HepG2 (cell line): ENCODE data around the gene FDXACB1. TPM values are rescaled to one million over a fixed set of nuclear protein-coding genes. Genes with fewer than 3 reads are reported as not detected.

ENCODE experiments used
- FOXC1 ChIP-seq: sonication (generic); formaldehyde crosslinking; IDR thresholded peaks from 2 replicates; pipeline ENCODE4 v1.8.0; 2022; ENCODE audit warnings: mild to moderate bottlenecking, missing genetic modification reagents, borderline replicate concordance
- FOXK1 ChIP-seq: sonication (generic); formaldehyde crosslinking; IDR thresholded peaks from 2 replicates; pipeline ENCODE4 v1.4.0; 2020; ENCODE audit warnings: low read depth, missing genetic modification reagents, borderline replicate concordance
- GATA4 ChIP-seq: sonication (generic); IDR thresholded peaks from 2 replicates; pipeline ENCODE4 v1.6.1; 2016; ENCODE audit warnings: antibody characterized with exemption, low read depth, borderline replicate concordance
- KAT8 ChIP-seq: IDR thresholded peaks from 2 replicates; pipeline ENCODE4 v1.6.1; 2016; ENCODE audit warnings: missing genetic modification reagents, missing compliant biosample characterization
- MAFG ChIP-seq: sonication (generic); formaldehyde crosslinking; IDR thresholded peaks from 2 replicates; pipeline ENCODE4 v1.5.1; 2020; ENCODE audit warnings: mild to moderate bottlenecking, missing genetic modification reagents
- MEIS1 ChIP-seq: sonication (generic); formaldehyde crosslinking; IDR thresholded peaks from 2 replicates; pipeline ENCODE4 v1.9.0; 2021; ENCODE audit warnings: mild to moderate bottlenecking, missing genetic modification reagents, moderate library complexity, borderline replicate concordance
- NFYC ChIP-seq: IDR thresholded peaks from 2 replicates; pipeline ENCODE4 v1.6.1; 2016; ENCODE audit warnings: missing genetic modification reagents, missing compliant biosample characterization
- SIX1 ChIP-seq: sonication (generic); formaldehyde crosslinking; IDR thresholded peaks from 2 replicates; pipeline ENCODE4 v1.4.0; 2020; ENCODE audit warnings: missing genetic modification reagents, borderline replicate concordance
- TOPORS ChIP-seq: sonication (generic); formaldehyde crosslinking; IDR thresholded peaks from 2 replicates; pipeline ENCODE4 v1.8.0; 2023; ENCODE audit warnings: mild to moderate bottlenecking, missing genetic modification reagents
- U2AF1 ChIP-seq: fragments of 200-400 bp; formaldehyde crosslinking; optimal IDR thresholded peaks from 2 replicates; pipeline ENCODE3; 2017; ENCODE audit warnings: mild to moderate bottlenecking, low read depth, low read length
- ZHX2 ChIP-seq, 2 experiments: sonication (generic) in 1 of 2; formaldehyde crosslinking in 1 of 2; IDR thresholded peaks; 2 replicates each; pipeline versions ENCODE4 v1.6.1 to v1.9.0; 2014 to 2022; ENCODE audit warnings: antibody characterized with exemption in 1 of 2, borderline replicate concordance in 1 of 2, inconsistent platforms in 1 of 2, low read depth in 1 of 2, missing genetic modification reagents in 1 of 2
- ZNF205 ChIP-seq: IDR thresholded peaks from 2 replicates; pipeline ENCODE4 v1.6.1; 2018; ENCODE audit warnings: missing biosample characterization, missing genetic modification reagents
- ZNF274 ChIP-seq: sonication (generic); formaldehyde crosslinking; IDR thresholded peaks from 2 replicates; pipeline ENCODE4 v1.5.1; 2020; ENCODE audit warnings: mild to moderate bottlenecking, missing genetic modification reagents
- ZNF337 ChIP-seq: sonication (generic); formaldehyde crosslinking; IDR thresholded peaks from 2 replicates; pipeline ENCODE4 v1.5.1; 2020; ENCODE audit warnings: missing genetic modification reagents, low read depth, mild to moderate bottlenecking, borderline replicate concordance
- ZNF468 ChIP-seq: sonication (generic); formaldehyde crosslinking; IDR thresholded peaks from 2 replicates; pipeline ENCODE4 v1.8.0; 2022; ENCODE audit warnings: mild to moderate bottlenecking, moderate library complexity, missing genetic modification reagents
- ZNF674 ChIP-seq: sonication (generic); formaldehyde crosslinking; IDR thresholded peaks from 2 replicates; pipeline ENCODE4 v1.5.0; 2020; ENCODE audit warnings: low read depth, mild to moderate bottlenecking, missing genetic modification reagents
- ZNF788 ChIP-seq: sonication (generic); formaldehyde crosslinking; IDR thresholded peaks from 2 replicates; pipeline ENCODE4 v1.5.0; 2020; ENCODE audit warnings: mild to moderate bottlenecking, missing genetic modification reagents, borderline replicate concordance
- ZNF839 ChIP-seq: sonication (generic); formaldehyde crosslinking; IDR thresholded peaks from 2 replicates; pipeline ENCODE4 v1.4.0; 2020; ENCODE audit warnings: missing genetic modification reagents, mild to moderate bottlenecking, borderline replicate concordance
- ZXDC ChIP-seq: sonication (generic); formaldehyde crosslinking; IDR thresholded peaks from 2 replicates; pipeline ENCODE4 v1.5.0; 2020; ENCODE audit warnings: mild to moderate bottlenecking, missing genetic modification reagents
- ZZZ3 ChIP-seq: sonication (generic); formaldehyde crosslinking; IDR thresholded peaks from 2 replicates; pipeline ENCODE4 v1.4.0; 2020; ENCODE audit warnings: missing genetic modification reagents, mild to moderate bottlenecking, borderline replicate concordance
- polyA plus RNA-seq, 8 experiments: library from polyadenylated mRNA; depleted of rRNA in 3 of 8; stranded (reverse) in 7 of 8; unstranded in 1 of 8; fragments of >200 nt; fragmentation: Illumina TruSeq in 4 of 8; extraction: Trizol in 4 of 8; gene quantifications; 2 replicates each; pipeline versions ENCODE4 v1.2.1 to v1.2.3, GENCODE V29; 2011 to 2016; ENCODE audit warnings: low read depth in 4 of 8, missing spikeins in 1 of 8, mixed read lengths in 1 of 8; ENCODE audit not compliant: insufficient read depth in 1 of 8
- total RNA-seq, 5 experiments: library from RNA; depleted of rRNA; stranded (reverse); fragments of >200 nt; fragmentation: Illumina TruSeq; extraction: Trizol; gene quantifications; 2 replicates each; pipeline ENCODE4 v1.2.3, GENCODE V29; 2016; ENCODE audit warnings: low read depth in 1 of 5

The FDXACB1 gene
- total and polyA plus RNA-seq, 2 of the 13 experiments (the other 11 are each of a cell fraction or from before 2014, with no cell fraction given): 1.1 to 3.4 TPM

- TF ChIP-seq ZHX2 (IDR thresholded peaks at IDR 0.05; ENCODE audit: low read depth) (no peak), ZHX2 (CRISPR knock-in tag; IDR thresholded peaks at IDR 0.05; ENCODE audit: borderline replicate concordance) (no peak), MEIS1 (CRISPR knock-in tag) (no peak), ZZZ3 (CRISPR knock-in tag) (peak; percentile 32; the same call in 1 of the 2 replicates), FOXC1 (CRISPR knock-in tag) (peak; percentile 80; the same call in 1 of the 2 replicates), GATA4 (no peak; the same call in 1 of the 2 replicates), ZNF788 (CRISPR knock-in tag) (peak; percentile 51; the same call in 1 of the 2 replicates), ZXDC (CRISPR knock-in tag) (no peak), KAT8 (CRISPR knock-in tag) (peak; percentile 81), U2AF1 (no peak), ZNF205 (CRISPR knock-in tag) (0 out of 2 replicates have a peak, but pooled peaks have one; percentile 53), ZNF674 (CRISPR knock-in tag) (no peak), FOXK1 (CRISPR knock-in tag) (peak; percentile 76; the same call in 1 of the 2 replicates), ZNF468 (no peak), NFYC (CRISPR knock-in tag) (peak; percentile 75), ZNF839 (CRISPR knock-in tag) (no peak), SIX1 (CRISPR knock-in tag) (peak; percentile 35; the same call in 1 of the 2 replicates), ZNF274 (CRISPR knock-in tag) (peak; percentile 68; the same call in 1 of the 2 replicates), ZNF337 (CRISPR knock-in tag) (peak; percentile 91; the same call in 1 of the 2 replicates), TOPORS (peak; percentile 47; the same call in 1 of the 2 replicates), MAFG (CRISPR knock-in tag) (no peak)
These were observed 47.8 kb upstream of the FDXACB1 start (continued) for GRCh38 chr11:111926505-111927391.
